GM19452 (cell line): ENCODE data around the gene ARMS2.

Experiments
- ATAC-seq: cut with Tn5 transposase; IDR thresholded peaks from one replicate; pipeline ENCODE4 v1.9.1; 2021; ENCODE audit not compliant: unreplicated experiment

ARMS2 gene

DNA sequence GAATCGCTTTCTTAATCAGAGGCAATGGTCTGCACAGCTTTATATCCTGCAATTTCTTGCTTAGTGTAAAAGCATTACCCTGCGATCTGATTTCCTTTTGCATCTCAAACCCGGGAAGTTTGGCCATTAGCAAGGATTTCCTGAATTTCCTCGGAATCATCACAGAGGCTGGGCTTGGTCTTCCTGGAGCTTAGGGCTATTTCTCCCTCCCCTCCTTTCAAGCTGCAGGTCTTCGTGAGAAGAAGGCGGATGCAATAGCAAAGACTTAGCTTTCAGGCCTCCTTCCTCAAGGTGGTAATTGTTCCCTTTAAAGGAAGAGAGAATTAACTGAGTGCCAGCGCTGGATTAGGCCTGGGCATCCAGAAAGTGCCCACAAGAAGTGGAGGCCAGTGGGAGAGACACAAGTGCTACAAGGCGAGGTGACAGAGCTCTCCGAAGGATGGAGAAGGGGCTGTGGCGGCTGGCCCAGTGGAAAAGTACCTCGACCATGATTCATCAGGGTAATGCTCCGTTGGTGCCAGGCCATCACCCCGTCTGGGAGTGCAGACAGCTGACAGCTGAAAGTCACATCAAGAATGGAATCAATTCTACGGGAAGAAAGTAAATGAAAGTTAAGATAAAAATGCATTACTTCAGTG is 4.0 kb upstream of the ARMS2 start:
- no peak for ATAC-seq

- no peak for ATAC-seq
Measured at GRCh38 chr10:122454071-122454470, 382 bp upstream of the ARMS2 start.

DNA sequence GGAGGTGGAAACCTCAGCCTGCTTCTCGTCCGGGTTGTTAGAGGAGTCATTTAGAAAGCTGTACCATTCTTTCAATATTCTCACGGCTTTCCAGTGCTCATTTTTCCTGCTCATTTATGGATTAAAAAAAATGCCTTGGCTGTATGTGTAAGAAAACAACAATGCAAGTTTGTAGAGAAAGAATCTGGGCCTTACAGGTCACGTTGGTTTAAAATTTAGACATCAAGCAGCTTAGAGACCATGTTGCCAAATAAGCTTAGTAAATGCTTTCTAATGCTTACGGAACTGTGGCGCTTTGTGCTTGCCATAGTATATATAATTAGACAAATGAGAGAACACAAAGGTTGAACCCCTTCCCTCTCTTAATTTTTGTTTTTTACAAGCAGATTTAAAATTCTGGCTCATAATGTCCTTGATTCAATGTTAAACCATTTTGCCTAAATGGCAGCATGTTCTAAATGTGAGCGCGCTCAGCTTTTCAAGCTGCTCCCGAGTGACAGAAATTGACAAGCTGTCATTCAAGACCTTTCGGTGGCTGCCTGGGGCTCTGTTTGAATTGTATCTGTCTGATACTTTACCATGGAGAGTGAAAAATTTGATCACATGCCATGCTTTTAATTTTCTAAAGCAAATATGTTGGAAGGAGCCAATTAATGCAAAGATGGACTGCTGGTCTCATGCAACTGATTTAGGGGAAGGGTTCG is 1.1 kb downstream of the ARMS2 start:
- no peak for ATAC-seq

- no peak for ATAC-seq
Measured at GRCh38 chr10:122457934-122458333, 3.5 kb downstream of the ARMS2 start.

DNA sequence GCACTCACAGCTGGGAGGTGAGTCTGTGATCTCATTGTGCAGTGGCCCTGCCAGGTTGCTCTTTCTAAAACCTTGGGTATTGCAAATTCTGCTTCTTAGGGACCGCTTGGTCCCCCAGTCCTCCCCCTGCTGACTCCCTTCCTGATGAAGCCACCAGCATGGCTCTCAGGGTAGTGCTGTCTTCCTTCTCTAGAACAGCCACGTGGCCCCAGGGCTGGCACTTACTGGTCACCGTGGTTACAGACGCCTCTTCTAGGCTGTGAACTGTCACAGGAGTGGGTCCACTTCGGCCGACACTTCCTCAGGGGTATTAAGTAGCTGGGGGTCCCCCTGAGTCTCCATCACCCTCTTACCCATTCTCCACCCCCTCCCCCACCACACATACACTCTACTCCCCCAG is 4.2 kb downstream of the ARMS2 start:
- ATAC-seq, result no peak

- no peak for ATAC-seq
Measured at GRCh38 chr10:122459561-122460273, 5.3 kb downstream of the ARMS2 start.

GRCh38 chr10:122460891-122461293 is 6.4 kb downstream of the ARMS2 start:
- ATAC-seq, result no peak

DNA sequence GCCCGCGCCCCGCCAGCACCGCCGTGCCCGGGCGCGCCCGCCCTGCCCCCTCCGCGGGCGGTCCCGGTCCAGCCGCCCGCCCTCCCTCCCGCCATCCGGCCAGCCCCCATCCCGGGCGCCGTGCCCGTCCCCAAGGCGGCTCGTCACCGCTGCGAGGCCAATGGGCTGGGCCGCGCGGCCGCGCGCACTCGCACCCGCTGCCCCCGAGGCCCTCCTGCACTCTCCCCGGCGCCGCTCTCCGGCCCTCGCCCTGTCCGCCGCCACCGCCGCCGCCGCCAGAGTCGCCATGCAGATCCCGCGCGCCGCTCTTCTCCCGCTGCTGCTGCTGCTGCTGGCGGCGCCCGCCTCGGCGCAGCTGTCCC is 6.9 kb downstream of the ARMS2 start, which contains the start of gene HTRA1:
TSS of gene HTRA1 (plus strand) at position 187 of the 362 bp plus-strand sequence. CDS start at position 287, 100 bp downstream.
- ATAC-seq, result no peak

DNA sequence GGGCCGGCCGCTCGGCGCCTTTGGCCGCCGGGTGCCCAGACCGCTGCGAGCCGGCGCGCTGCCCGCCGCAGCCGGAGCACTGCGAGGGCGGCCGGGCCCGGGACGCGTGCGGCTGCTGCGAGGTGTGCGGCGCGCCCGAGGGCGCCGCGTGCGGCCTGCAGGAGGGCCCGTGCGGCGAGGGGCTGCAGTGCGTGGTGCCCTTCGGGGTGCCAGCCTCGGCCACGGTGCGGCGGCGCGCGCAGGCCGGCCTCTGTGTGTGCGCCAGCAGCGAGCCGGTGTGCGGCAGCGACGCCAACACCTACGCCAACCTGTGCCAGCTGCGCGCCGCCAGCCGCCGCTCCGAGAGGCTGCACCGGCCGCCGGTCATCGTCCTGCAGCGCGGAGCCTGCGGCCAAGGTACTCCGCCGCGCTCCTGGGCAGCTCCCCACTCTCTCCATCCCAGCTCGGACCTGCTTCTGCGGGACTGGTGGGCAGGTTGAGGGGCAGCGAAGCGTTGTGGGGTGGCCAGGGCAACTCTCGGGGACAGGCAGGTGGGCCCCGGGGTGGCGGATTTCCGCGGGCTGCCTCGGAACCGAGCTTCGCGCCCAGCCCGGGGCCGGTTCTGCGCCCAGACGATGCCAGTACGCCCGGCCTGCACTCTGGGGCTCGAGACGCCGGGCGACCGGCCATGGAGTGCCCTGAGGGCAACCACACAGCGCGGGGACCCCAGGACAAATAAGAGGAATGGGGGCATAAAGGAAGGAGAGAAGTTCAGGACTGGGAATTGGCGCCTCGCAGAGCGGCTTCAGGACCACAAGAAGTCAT is 7.5 kb downstream of the ARMS2 start:
- ATAC-seq, result no peak

GRCh38 chr10:122462533-122463465 is 8.3 kb downstream of the ARMS2 start:
- ATAC-seq, result no peak

- ATAC-seq, result no peak
Measured at GRCh38 chr10:122463466-122464249, 9.2 kb downstream of the ARMS2 start.

DNA sequence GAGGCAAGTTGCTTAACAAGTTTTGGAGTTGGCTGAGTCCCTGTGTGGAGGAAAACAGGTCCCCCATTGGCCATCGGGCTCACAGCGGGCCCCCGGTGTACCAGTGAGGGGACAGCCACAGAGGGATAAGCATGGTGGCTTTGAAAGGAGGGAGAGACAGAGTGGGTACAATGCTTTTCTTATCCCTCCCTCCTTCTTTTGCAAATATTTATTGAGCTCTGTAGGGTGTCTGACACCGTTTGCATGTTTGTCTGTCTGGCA is 9.7 kb downstream of the ARMS2 start:
- ATAC-seq, result no peak

DNA sequence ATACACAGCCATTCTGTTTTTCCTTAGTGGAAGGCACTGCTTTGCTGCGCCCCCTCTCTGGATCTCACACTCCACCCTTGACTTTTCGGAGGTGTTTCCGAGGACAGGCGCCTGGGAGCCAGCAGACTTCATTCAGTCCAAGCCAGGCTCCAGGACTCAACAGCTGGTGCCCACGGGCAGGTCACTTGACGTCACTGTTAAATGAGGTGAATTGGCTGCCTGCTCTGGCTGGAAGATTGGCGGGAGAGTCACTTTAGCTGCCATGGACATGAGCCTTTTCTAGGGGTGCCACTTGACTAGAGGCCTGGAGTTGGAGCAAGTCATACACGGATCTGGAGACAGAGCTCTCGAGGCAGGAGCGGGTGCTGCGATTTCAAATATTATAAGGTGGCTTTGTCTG is 10.1 kb downstream of the ARMS2 start:
- ATAC-seq, result no peak

GRCh38 chr10:122465401-122466040 is 11.1 kb downstream of the ARMS2 start:
- ATAC-seq, result no peak

- no peak for ATAC-seq
Measured at GRCh38 chr10:122466951-122467381, 12.5 kb downstream of the ARMS2 start.

DNA sequence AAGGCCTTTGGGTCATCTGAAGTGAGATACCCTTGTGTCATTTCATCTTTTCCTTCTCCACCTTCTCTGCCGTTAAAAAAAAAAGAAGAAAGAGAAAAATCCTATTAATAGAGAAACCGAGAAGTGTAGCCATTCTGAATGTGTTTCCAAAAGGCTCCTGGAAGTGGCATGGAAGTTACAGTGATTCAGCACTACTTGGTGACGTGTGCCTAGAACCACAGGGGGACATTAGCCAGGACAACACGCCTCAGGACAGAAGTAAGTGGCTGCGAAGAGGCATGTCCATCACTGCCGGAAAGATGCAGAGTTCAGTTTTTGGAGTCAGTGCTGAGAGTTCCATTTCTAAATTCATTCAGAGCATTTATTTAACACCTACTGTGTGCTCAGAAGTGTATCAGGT is 13.2 kb downstream of the ARMS2 start:
- no peak for ATAC-seq

- no peak for ATAC-seq
Measured at GRCh38 chr10:122468307-122468925, 14.0 kb downstream of the ARMS2 start.

- no peak for ATAC-seq
Measured at GRCh38 chr10:122468926-122469781, 14.7 kb downstream of the ARMS2 start.
